ES-I3 (cell line): ENCODE measurements around the gene ANKRD12.

Experiments used
- H3K36me3 ChIP-seq: 2 replicates; pipeline ENCODE4 v1.6.1; 2013; ENCODE audit warnings: mild to moderate bottlenecking, low read length, control low read depth, moderate library complexity; ENCODE audit not compliant: insufficient read depth
- H3K4me1 ChIP-seq: 2 replicates; pipeline ENCODE4 v1.6.1; 2013; ENCODE audit warnings: mild to moderate bottlenecking, control low read depth, low read length; ENCODE audit not compliant: insufficient read depth
- H3K9ac ChIP-seq: 2 replicates; pipeline ENCODE4 v1.6.1; 2013; ENCODE audit warnings: low read depth, mild to moderate bottlenecking, low read length, moderate library complexity
- H3K9me3 ChIP-seq: 2 replicates; pipeline ENCODE4 v1.6.1; 2013; ENCODE audit warnings: mild to moderate bottlenecking, low read length, moderate library complexity; ENCODE audit not compliant: control insufficient read depth, insufficient read depth

ANKRD12 gene

GRCh38 chr18:9101730-9102507 lies 34.7 kb upstream of the ANKRD12 start:
- peak overlapping the region; percentile 100 for H3K9ac ChIP-seq

GRCh38 chr18:9102508-9103375 lies 33.8 kb upstream of the ANKRD12 start, which contains the start of gene NDUFV2:
Gene NDUFV2 (plus strand): TSS chr18:9102699. CDS start chr18:9102744, 45 bp downstream.
- H3K36me3 ChIP-seq = no peaks in the 10 kb centered on the region
- peak within 1 kb of the TSS; percentile 100 for H3K9ac ChIP-seq
- H3K9me3 ChIP-seq = no peaks in the 10 kb centered on the region
- peaks cover 30% of the 10 kb centered on the region for H3K4me1 ChIP-seq

More at GRCh38 chr18:9101730-9102507, 34.7 kb upstream of the ANKRD12 start:
- Histone ChIP-seq H3K36me3 (no peaks in the 10 kb centered on the region), H3K4me1 (peaks cover 32% of the 10 kb centered on the region), H3K9me3 (no peaks in the 10 kb centered on the region)

- Histone ChIP-seq H3K4me1 (peaks cover 31% of the 10 kb centered on the region), H3K9me3 (no peaks in the 10 kb centered on the region), H3K36me3 (no peaks in the 10 kb centered on the region), H3K9ac (peak overlapping the region; percentile 100)
Observed at GRCh38 chr18:9103376-9103873, 33.2 kb upstream of the ANKRD12 start.

GRCh38 chr18:9104244-9104901 lies 32.2 kb upstream of the ANKRD12 start:
- Histone ChIP-seq H3K9ac (peak overlapping the region; percentile 100), H3K9me3 (no peaks in the 10 kb centered on the region), H3K4me1 (peaks cover 38% of the 10 kb centered on the region), H3K36me3 (no peaks in the 10 kb centered on the region)

GRCh38 chr18:9105420-9105819 lies 31.2 kb upstream of the ANKRD12 start:
- H3K9me3 ChIP-seq = no peaks in the 10 kb centered on the region
- H3K9ac ChIP-seq = no peak overlapping the region
- H3K36me3 ChIP-seq = no peaks in the 10 kb centered on the region
- H3K4me1 ChIP-seq = peaks cover 42% of the 10 kb centered on the region

- H3K36me3 ChIP-seq = no peaks in the 10 kb centered on the region
- H3K4me1 ChIP-seq = peaks cover 42% of the 10 kb centered on the region
- no peak overlapping the region; the same call in 1 of the 2 replicates for H3K9ac ChIP-seq
- H3K9me3 ChIP-seq = no peaks in the 10 kb centered on the region
Observed at GRCh38 chr18:9106094-9106493, 30.5 kb upstream of the ANKRD12 start.

- H3K9ac ChIP-seq = no peak overlapping the region
- peaks cover 40% of the 10 kb centered on the region for H3K4me1 ChIP-seq
- H3K9me3 ChIP-seq = no peaks in the 10 kb centered on the region; the same call in 1 of the 2 replicates
- H3K36me3 ChIP-seq = no peaks in the 10 kb centered on the region
Observed at GRCh38 chr18:9106800-9107584, 29.6 kb upstream of the ANKRD12 start.

- Histone ChIP-seq H3K9ac (no peak overlapping the region), H3K9me3 (no peaks in the 10 kb centered on the region; the same call in 1 of the 2 replicates), H3K36me3 (no peaks in the 10 kb centered on the region), H3K4me1 (peaks cover 39% of the 10 kb centered on the region)
Observed at GRCh38 chr18:9108911-9109310, 27.7 kb upstream of the ANKRD12 start.

GRCh38 chr18:9109523-9109922 lies 27.1 kb upstream of the ANKRD12 start:
- Histone ChIP-seq H3K9ac (no peak overlapping the region), H3K9me3 (no peaks in the 10 kb centered on the region; the same call in 1 of the 2 replicates), H3K36me3 (no peaks in the 10 kb centered on the region), H3K4me1 (peaks cover 36% of the 10 kb centered on the region)

- Histone ChIP-seq H3K4me1 (peaks cover 11% of the 10 kb centered on the region), H3K9ac (no peak overlapping the region), H3K36me3 (no peaks in the 10 kb centered on the region), H3K9me3 (no peaks in the 10 kb centered on the region; the same call in 1 of the 2 replicates)
Observed at GRCh38 chr18:9113468-9114149, 23.0 kb upstream of the ANKRD12 start.

GRCh38 chr18:9115984-9116383 lies 20.6 kb upstream of the ANKRD12 start:
- Histone ChIP-seq H3K9ac (no peak overlapping the region), H3K36me3 (no peaks in the 10 kb centered on the region; the same call in none of the 2 replicates), H3K9me3 (no peaks in the 10 kb centered on the region; the same call in 1 of the 2 replicates), H3K4me1 (no peaks in the 10 kb centered on the region)

- H3K4me1 ChIP-seq = no peaks in the 10 kb centered on the region
- H3K36me3 ChIP-seq = no peaks in the 10 kb centered on the region; the same call in none of the 2 replicates
- H3K9ac ChIP-seq = no peak overlapping the region
- no peaks in the 10 kb centered on the region for H3K9me3 ChIP-seq
Observed at GRCh38 chr18:9117980-9118841, 18.4 kb upstream of the ANKRD12 start.
